Measurements from ENCODE around the gene ACOT4.
"Not testable (repeated sequence)": the region's sequence is repeated elsewhere in the genome, so short reads cannot be mapped to it uniquely, and the experiment has no call there.

The ACOT4 gene

GRCh38 chr14:73582102-73582979 is 9.3 kb upstream of the ACOT4 start:
- H3K9me3 ChIP-seq (ENCODE audit: control insufficient read depth in 2 of 2, low read length in 2 of 2); H3K27ac ChIP-seq (ENCODE audit: low read length); H3K36me3 ChIP-seq (ENCODE audit: control insufficient read depth in 2 of 2, insufficient read depth in 2 of 2, low read length in 2 of 2); H3K9ac ChIP-seq (ENCODE audit: low read length in 2 of 2); H3K4me3 ChIP-seq (ENCODE audit: low read length in 2 of 2); H3K4me1 ChIP-seq (ENCODE audit: control insufficient read depth, insufficient read depth, low read length); H3K27me3 ChIP-seq (ENCODE audit: control insufficient read depth in 1 of 2, insufficient read depth in 2 of 2, low read length in 2 of 2): not testable (repeated sequence)

- H3K9me3 ChIP-seq (ENCODE audit: control insufficient read depth in 2 of 2, low read length in 2 of 2) = no peaks in the 10 kb centered on the region
- H3K4me3 ChIP-seq (ENCODE audit: low read length in 2 of 2) = no peak overlapping the region
- peaks cover 5% of the 10 kb centered on the region for H3K4me1 ChIP-seq (ENCODE audit: control insufficient read depth, insufficient read depth, low read length)
- H3K9ac ChIP-seq (ENCODE audit: low read length in 2 of 2) = no peak overlapping the region
- H3K36me3 ChIP-seq (ENCODE audit: control insufficient read depth in 2 of 2, insufficient read depth in 2 of 2, low read length in 2 of 2) = no peaks in the 10 kb centered on the region
- H3K27me3 ChIP-seq (ENCODE audit: control insufficient read depth in 1 of 2, insufficient read depth in 2 of 2, low read length in 2 of 2) = no peaks in the 10 kb centered on the region
- no peak overlapping the region for H3K27ac ChIP-seq (ENCODE audit: low read length)
Measured at GRCh38 chr14:73588695-73589094, 3.0 kb upstream of the ACOT4 start.

GRCh38 chr14:73589116-73589515 is 2.6 kb upstream of the ACOT4 start:
- Histone ChIP-seq H3K27ac (ENCODE audit: low read length) (no peak overlapping the region), H3K9me3 (ENCODE audit: control insufficient read depth in 2 of 2, low read length in 2 of 2) (no peaks in the 10 kb centered on the region), H3K4me3 (ENCODE audit: low read length in 2 of 2) (no peak overlapping the region), H3K4me1 (ENCODE audit: control insufficient read depth, insufficient read depth, low read length) (peaks cover 5% of the 10 kb centered on the region), H3K9ac (ENCODE audit: low read length in 2 of 2) (no peak overlapping the region), H3K27me3 (ENCODE audit: control insufficient read depth in 1 of 2, insufficient read depth in 2 of 2, low read length in 2 of 2) (no peaks in the 10 kb centered on the region), H3K36me3 (ENCODE audit: control insufficient read depth in 2 of 2, insufficient read depth in 2 of 2, low read length in 2 of 2) (no peaks in the 10 kb centered on the region)

GRCh38 chr14:73590673-73591004 is 1.0 kb upstream of the ACOT4 start:
- H3K4me1 ChIP-seq (ENCODE audit: control insufficient read depth, insufficient read depth, low read length); H3K4me3 ChIP-seq (ENCODE audit: low read length in 2 of 2); H3K9me3 ChIP-seq (ENCODE audit: control insufficient read depth in 2 of 2, low read length in 2 of 2); H3K27ac ChIP-seq (ENCODE audit: low read length); H3K36me3 ChIP-seq (ENCODE audit: control insufficient read depth in 2 of 2, insufficient read depth in 2 of 2, low read length in 2 of 2); H3K9ac ChIP-seq (ENCODE audit: low read length in 2 of 2); H3K27me3 ChIP-seq (ENCODE audit: control insufficient read depth in 1 of 2, insufficient read depth in 2 of 2, low read length in 2 of 2): not testable (repeated sequence)

GRCh38 chr14:73594491-73594890 is 2.8 kb downstream of the ACOT4 start:
- H3K36me3 ChIP-seq (ENCODE audit: control insufficient read depth in 2 of 2, insufficient read depth in 2 of 2, low read length in 2 of 2) = no peaks in the 10 kb centered on the region
- no peak overlapping the region for H3K4me3 ChIP-seq (ENCODE audit: low read length in 2 of 2)
- H3K27ac ChIP-seq (ENCODE audit: low read length) = no peak overlapping the region
- H3K9me3 ChIP-seq (ENCODE audit: control insufficient read depth in 2 of 2, low read length in 2 of 2) = no peaks in the 10 kb centered on the region
- no peaks in the 10 kb centered on the region for H3K27me3 ChIP-seq (ENCODE audit: control insufficient read depth in 1 of 2, insufficient read depth in 2 of 2, low read length in 2 of 2)
- H3K4me1 ChIP-seq (ENCODE audit: control insufficient read depth, insufficient read depth, low read length) = peaks cover 5% of the 10 kb centered on the region
- no peak overlapping the region for H3K9ac ChIP-seq (ENCODE audit: low read length in 2 of 2)

GRCh38 chr14:73599499-73599898 is 7.8 kb downstream of the ACOT4 start:
- no peaks in the 10 kb centered on the region for H3K9me3 ChIP-seq (ENCODE audit: control insufficient read depth in 2 of 2, low read length in 2 of 2)
- H3K36me3 ChIP-seq (ENCODE audit: control insufficient read depth in 2 of 2, insufficient read depth in 2 of 2, low read length in 2 of 2) = no peaks in the 10 kb centered on the region
- H3K27me3 ChIP-seq (ENCODE audit: control insufficient read depth in 1 of 2, insufficient read depth in 2 of 2, low read length in 2 of 2) = no peaks in the 10 kb centered on the region
- no peak overlapping the region for H3K27ac ChIP-seq (ENCODE audit: low read length)
- H3K4me1 ChIP-seq (ENCODE audit: control insufficient read depth, insufficient read depth, low read length) = no peaks in the 10 kb centered on the region
- no peak overlapping the region for H3K4me3 ChIP-seq (ENCODE audit: low read length in 2 of 2)
- no peak overlapping the region for H3K9ac ChIP-seq (ENCODE audit: low read length in 2 of 2)

GRCh38 chr14:73602994-73603393 is 11.3 kb downstream of the ACOT4 start:
- Histone ChIP-seq H3K9me3 (ENCODE audit: control insufficient read depth in 2 of 2, low read length in 2 of 2) (no peaks in the 10 kb centered on the region), H3K27ac (ENCODE audit: low read length) (no peak overlapping the region), H3K9ac (ENCODE audit: low read length in 2 of 2) (no peak overlapping the region), H3K4me3 (ENCODE audit: low read length in 2 of 2) (no peak overlapping the region), H3K4me1 (ENCODE audit: control insufficient read depth, insufficient read depth, low read length) (no peaks in the 10 kb centered on the region), H3K36me3 (ENCODE audit: control insufficient read depth in 2 of 2, insufficient read depth in 2 of 2, low read length in 2 of 2) (no peaks in the 10 kb centered on the region), H3K27me3 (ENCODE audit: control insufficient read depth in 1 of 2, insufficient read depth in 2 of 2, low read length in 2 of 2) (no peaks in the 10 kb centered on the region)

GRCh38 chr14:73606271-73606670 is 14.6 kb downstream of the ACOT4 start:
- H3K36me3 ChIP-seq (ENCODE audit: control insufficient read depth in 2 of 2, insufficient read depth in 2 of 2, low read length in 2 of 2) = no peaks in the 10 kb centered on the region
- no peak overlapping the region for H3K9ac ChIP-seq (ENCODE audit: low read length in 2 of 2)
- no peak overlapping the region for H3K4me3 ChIP-seq (ENCODE audit: low read length in 2 of 2)
- no peak overlapping the region for H3K27ac ChIP-seq (ENCODE audit: low read length)
- H3K4me1 ChIP-seq (ENCODE audit: control insufficient read depth, insufficient read depth, low read length) = no peaks in the 10 kb centered on the region
- no peaks in the 10 kb centered on the region for H3K27me3 ChIP-seq (ENCODE audit: control insufficient read depth in 1 of 2, insufficient read depth in 2 of 2, low read length in 2 of 2)
- H3K9me3 ChIP-seq (ENCODE audit: control insufficient read depth in 2 of 2, low read length in 2 of 2) = no peaks in the 10 kb centered on the region

- Histone ChIP-seq H3K9me3 (ENCODE audit: control insufficient read depth in 2 of 2, low read length in 2 of 2) (no peaks in the 10 kb centered on the region), H3K27ac (ENCODE audit: low read length) (no peak overlapping the region), H3K27me3 (ENCODE audit: control insufficient read depth in 1 of 2, insufficient read depth in 2 of 2, low read length in 2 of 2) (no peaks in the 10 kb centered on the region), H3K36me3 (ENCODE audit: control insufficient read depth in 2 of 2, insufficient read depth in 2 of 2, low read length in 2 of 2) (no peaks in the 10 kb centered on the region), H3K4me1 (ENCODE audit: control insufficient read depth, insufficient read depth, low read length) (peaks cover 4% of the 10 kb centered on the region), H3K9ac (ENCODE audit: low read length in 2 of 2) (no peak overlapping the region), H3K4me3 (ENCODE audit: low read length in 2 of 2) (no peak overlapping the region)
Measured at GRCh38 chr14:73607241-73607640, 15.6 kb downstream of the ACOT4 start.

- no peaks in the 10 kb centered on the region for H3K36me3 ChIP-seq (ENCODE audit: control insufficient read depth in 2 of 2, insufficient read depth in 2 of 2, low read length in 2 of 2)
Measured at GRCh38 chr14:73610687-73611086, 19.0 kb downstream of the ACOT4 start.

GRCh38 chr14:73612339-73613045 is 20.8 kb downstream of the ACOT4 start, which contains the start of gene ACOT6:
ACOT6 (plus strand) TSS chr14:73612517; CDS start chr14:73612572, 55 bp downstream.
- peak within 1 kb of the TSS; percentile 58 to 70 for H3K9ac ChIP-seq (ENCODE audit: low read length in 2 of 2)
- no peaks in the 10 kb centered on the region for H3K36me3 ChIP-seq (ENCODE audit: control insufficient read depth in 2 of 2, insufficient read depth in 2 of 2, low read length in 2 of 2)
- H3K9me3 ChIP-seq (ENCODE audit: control insufficient read depth in 2 of 2, low read length in 2 of 2) = no peaks in the 10 kb centered on the region

More at GRCh38 chr14:73610687-73611086, 19.0 kb downstream of the ACOT4 start:
- Histone ChIP-seq H3K4me3 (ENCODE audit: low read length in 2 of 2) (no peak overlapping the region), H3K4me1 (ENCODE audit: control insufficient read depth, insufficient read depth, low read length) (peaks cover 4% of the 10 kb centered on the region), H3K9ac (ENCODE audit: low read length in 2 of 2) (no peak overlapping the region), H3K27ac (ENCODE audit: low read length) (no peak overlapping the region), H3K27me3 (ENCODE audit: control insufficient read depth in 1 of 2, insufficient read depth in 2 of 2, low read length in 2 of 2) (no peaks in the 10 kb centered on the region), H3K9me3 (ENCODE audit: control insufficient read depth in 2 of 2, low read length in 2 of 2) (no peaks in the 10 kb centered on the region)

More at GRCh38 chr14:73612339-73613045, 20.8 kb downstream of the ACOT4 start, which contains the start of gene ACOT6:
- no peaks in the 10 kb centered on the region for H3K27me3 ChIP-seq (ENCODE audit: control insufficient read depth in 1 of 2, insufficient read depth in 2 of 2, low read length in 2 of 2)
- H3K4me1 ChIP-seq (ENCODE audit: control insufficient read depth, insufficient read depth, low read length) = peaks cover 4% of the 10 kb centered on the region
- peak within 1 kb of the TSS; percentile 66 for H3K27ac ChIP-seq (ENCODE audit: low read length)
- peak within 1 kb of the TSS; percentile 78 for H3K4me3 ChIP-seq (ENCODE audit: low read length in 2 of 2)

Data from stomach smooth muscle (tissue), 2 donors.